ENCODE data around the gene MYOT. TPM values are rescaled to one million over a fixed set of nuclear protein-coding genes. Genes with fewer than 3 reads are reported as not detected.

MYOT gene
- total RNA-seq, 1 experiment from 2014 or later = not detected

- Histone ChIP-seq H2AK5ac (ENCODE audit: insufficient read length, low read length) (no peak overlapping the region), H2BK20ac (ENCODE audit: low read depth, low read length, poor library complexity, severe bottlenecking) (no peak overlapping the region), H3K23me2 (ENCODE audit: insufficient read length, low read depth, low read length, poor library complexity, severe bottlenecking) (no peaks in the 10 kb centered on the region), H2BK120ac (ENCODE audit: low read depth, low read length, poor library complexity, severe bottlenecking) (no peak overlapping the region), H3K4me2 (ENCODE audit: insufficient read depth, insufficient read length, low read length) (no peak overlapping the region), H4K8ac (replicated peaks; ENCODE audit: insufficient read length, low read depth, low read length) (no peak overlapping the region), H3K23ac (ENCODE audit: insufficient read length, low read depth, low read length) (no peak overlapping the region), H2AFZ (ENCODE audit: low read length) (no peak overlapping the region), H3K9me3 (ENCODE audit: control insufficient read depth, low read depth, low read length) (no peaks in the 10 kb centered on the region), H4K20me1 (ENCODE audit: control insufficient read depth, insufficient read depth, insufficient read length) (no peaks in the 10 kb centered on the region), H3K14ac (ENCODE audit: insufficient read depth, low read length) (no peak overlapping the region), H3K18ac (ENCODE audit: insufficient read length, low read depth, low read length) (no peak overlapping the region), H4K91ac (ENCODE audit: insufficient read length, low read depth, low read length) (no peak overlapping the region), H3K79me1 (ENCODE audit: insufficient read depth, low read depth, low read length, poor library complexity, severe bottlenecking) (no peaks in the 10 kb centered on the region), H3K4ac (ENCODE audit: low read depth, low read length) (no peak overlapping the region), H3K27ac (ENCODE audit: insufficient read length, low read depth, low read length) (no peak overlapping the region), H3K27me3 (ENCODE audit: insufficient read depth, low read length) (no peaks in the 10 kb centered on the region), H3K9ac (ENCODE audit: extremely low read depth, insufficient read length, low read length) (no peak overlapping the region), H4K5ac (ENCODE audit: insufficient read length, low read depth, low read length) (no peak overlapping the region), H2BK15ac (ENCODE audit: low read depth, low read length) (no peak overlapping the region), H3K56ac (ENCODE audit: insufficient read length, low read depth, low read length) (no peak overlapping the region), H2BK12ac (ENCODE audit: insufficient read length, low read depth, low read length) (no peak overlapping the region), H2BK5ac (ENCODE audit: insufficient read length, low read length) (no peak overlapping the region), H3K4me1 (ENCODE audit: insufficient read depth, low read length) (no peaks in the 10 kb centered on the region; the same call in 1 of the 2 replicates), H3K79me2 (ENCODE audit: insufficient read depth, low read length) (no peaks in the 10 kb centered on the region), H3T11ph (ENCODE audit: low read length) (no peak overlapping the region)
- Mint-ChIP-seq H3K36me3 (ENCODE audit: insufficient read depth in 1 of 3, low read depth in 3 of 3) (no peaks in the 10 kb centered on the region), H3K9me3 (no peaks in the 10 kb centered on the region), H3K27ac (no peak overlapping the region), H3K27me3 (ENCODE audit: low read depth) (no peaks in the 10 kb centered on the region), H3K4me1 (peaks cover 22 to 29% of the 10 kb centered on the region in 2 experiments), H3K4me3 (no peak overlapping the region)
- no peak for DNase-seq
- WGBS (ENCODE audit: extremely low coverage, insufficient read length, low lambda C conversion rate) = no CpG with 5 or more reads among the region's 2 CpGs
- TF ChIP-seq CTCF (conservative IDR thresholded peaks at IDR 0.05) = no peak
These were observed 29.9 kb upstream of the MYOT start for GRCh38 chr5:137837491-137838394.

Measured in H9 (cell line).